Fibroblast of skin of back (primary cell): ENCODE results near the gene THAP11.

Experiments used
- DNase-seq: peaks from one replicate; pipeline ENCODE4 v3.0.0-alpha.2; 2013

The THAP11 gene

GRCh38 chr16:67885976-67886375, 43.9 kb downstream of the THAP11 start:
- DNase-seq: no peak

GRCh38 chr16:67886387-67886786, 44.3 kb downstream of the THAP11 start:
- DNase-seq: no peak

GRCh38 chr16:67888331-67888730, 46.2 kb downstream of the THAP11 start:
- DNase-seq: no peak

- DNase-seq: no peak
Observed at GRCh38 chr16:67892375-67892774, 50.3 kb downstream of the THAP11 start.

GRCh38 chr16:67892899-67893742, 51.0 kb downstream of the THAP11 start, which contains the start of gene PSKH1:
TSS of gene PSKH1 (plus strand) at chr16:67893254. CDS start at chr16:67908750, 15,496 bp downstream.
- DNase-seq: peak; percentile 95
